GM19023 (cell line): ENCODE data around the gene LDLRAD3.

ENCODE experiments used
- ATAC-seq: cut with Tn5 transposase; IDR thresholded peaks from one replicate; pipeline ENCODE4 v1.9.1; 2021; ENCODE audit warnings: mild to moderate bottlenecking, moderate library complexity; ENCODE audit not compliant: unreplicated experiment

Gene LDLRAD3

GRCh38 chr11:35927104-35927503, 16.8 kb upstream of the LDLRAD3 start:
- no peak for ATAC-seq

- no peak for ATAC-seq
Measured at GRCh38 chr11:35927682-35928081, 16.2 kb upstream of the LDLRAD3 start.

- no peak for ATAC-seq
Measured at GRCh38 chr11:35928688-35929395, 15.0 kb upstream of the LDLRAD3 start.

- no peak for ATAC-seq
Measured at GRCh38 chr11:35930466-35930865, 13.4 kb upstream of the LDLRAD3 start.

GRCh38 chr11:35932121-35932520, 11.7 kb upstream of the LDLRAD3 start:
- no peak for ATAC-seq

GRCh38 chr11:35932681-35933319, 11.1 kb upstream of the LDLRAD3 start:
- ATAC-seq: no peak

GRCh38 chr11:35933320-35933871, 10.5 kb upstream of the LDLRAD3 start:
- ATAC-seq: no peak

GRCh38 chr11:35934271-35934670, 9.6 kb upstream of the LDLRAD3 start:
- no peak for ATAC-seq

GRCh38 chr11:35934981-35935380, 8.9 kb upstream of the LDLRAD3 start:
- no peak for ATAC-seq

GRCh38 chr11:35935390-35935789, 8.5 kb upstream of the LDLRAD3 start:
- ATAC-seq: no peak

GRCh38 chr11:35937111-35937510, 6.8 kb upstream of the LDLRAD3 start:
- no peak for ATAC-seq

- ATAC-seq: no peak
Measured at GRCh38 chr11:35937700-35938099, 6.2 kb upstream of the LDLRAD3 start.

GRCh38 chr11:35938231-35938630, 5.6 kb upstream of the LDLRAD3 start:
- ATAC-seq: no peak

GRCh38 chr11:35943309-35943708, 553 bp upstream of the LDLRAD3 start:
- no peak for ATAC-seq

GRCh38 chr11:35944503-35945136, 758 bp downstream of the LDLRAD3 start:
- no peak for ATAC-seq

- ATAC-seq: no peak
Measured at GRCh38 chr11:35945137-35945518, 1.3 kb downstream of the LDLRAD3 start.

- ATAC-seq: no peak
Measured at GRCh38 chr11:35946766-35947165, 2.9 kb downstream of the LDLRAD3 start.

- no peak for ATAC-seq
Measured at GRCh38 chr11:35947437-35947836, 3.6 kb downstream of the LDLRAD3 start.

GRCh38 chr11:35949242-35949641, 5.4 kb downstream of the LDLRAD3 start:
- no peak for ATAC-seq

GRCh38 chr11:35950082-35950481, 6.2 kb downstream of the LDLRAD3 start:
- ATAC-seq: no peak

GRCh38 chr11:35951680-35952079, 7.8 kb downstream of the LDLRAD3 start:
- ATAC-seq: no peak
